Neural crest cell (in vitro differentiated cells): Measurements from ENCODE around the gene APBA2. TPM values are rescaled to one million over a fixed set of nuclear protein-coding genes. Genes with fewer than 3 reads are reported as not detected.
A peak's percentile ranks its signal among the peaks of the same experiment; 100 is the strongest.

Source experiments
- DNase-seq: peaks from one replicate; pipeline ENCODE4 v3.0.0; 2021; ENCODE audit warnings: low read depth, mixed read lengths, low spot score
- H3K27ac Mint-ChIP-seq: one replicate; pipeline ENCODE4 v1.8.0; 2021; ENCODE audit warnings: mild to moderate bottlenecking, mixed read lengths; ENCODE audit not compliant: unreplicated experiment
- H3K27me3 Mint-ChIP-seq: 2 replicates; pipeline ENCODE4 v1.8.0; 2021; ENCODE audit warnings: low read depth, mild to moderate bottlenecking, mixed read lengths
- H3K36me3 Mint-ChIP-seq: 2 replicates; pipeline ENCODE4 v1.8.0; 2021; ENCODE audit warnings: low read depth, mild to moderate bottlenecking, mixed read lengths
- H3K4me1 Mint-ChIP-seq: 2 replicates; pipeline ENCODE4 v1.8.0; 2021; ENCODE audit warnings: mixed read lengths
- H3K4me3 Mint-ChIP-seq: one replicate; pipeline ENCODE4 v1.8.0; 2021; ENCODE audit warnings: mild to moderate bottlenecking, mixed read lengths
- H3K9me3 Mint-ChIP-seq: 2 replicates; pipeline ENCODE4 v1.8.0; 2021; ENCODE audit warnings: mixed read lengths
- CTCF ChIP-seq: fragments of 200-600 bp; sonication (generic); conservative IDR thresholded peaks from 2 replicates; pipeline ENCODE4 v1.5.0; 2021; ENCODE audit warnings: antibody characterized with exemption, mild to moderate bottlenecking
- total RNA-seq: library from RNA; stranded (reverse); gene quantifications from 2 replicates; pipeline ENCODE4 v1.2.1, GENCODE V29; 2021

APBA2 gene
- total RNA-seq, 1 donor from 2014 or later, result 79.9 TPM

- no peaks in the 10 kb centered on the region for H3K27me3 Mint-ChIP-seq
- no peak for DNase-seq
- peaks cover 31% of the 10 kb centered on the region for H3K36me3 Mint-ChIP-seq
- H3K4me3 Mint-ChIP-seq, result no peak overlapping the region
- peaks cover 10% of the 10 kb centered on the region for H3K4me1 Mint-ChIP-seq
- H3K9me3 Mint-ChIP-seq, result peaks cover 4% of the 10 kb centered on the region
- no peak overlapping the region for H3K27ac Mint-ChIP-seq
- no peak for TF ChIP-seq CTCF
Observed at GRCh38 chr15:29032751-29033150, 147.0 kb downstream of the APBA2 start.

- H3K9me3 Mint-ChIP-seq, result peaks cover 4% of the 10 kb centered on the region
Observed at GRCh38 chr15:29034151-29034550, 148.4 kb downstream of the APBA2 start.

GRCh38 chr15:29034593-29035335 is 149.0 kb downstream of the APBA2 start:
- DNase-seq, result no peak
- Mint-ChIP-seq H3K9me3 (peaks cover 2% of the 10 kb centered on the region), H3K27ac (peak overlapping the region; percentile 57), H3K27me3 (no peaks in the 10 kb centered on the region), H3K4me3 (no peak overlapping the region), H3K36me3 (peaks cover 21% of the 10 kb centered on the region), H3K4me1 (peaks cover 21% of the 10 kb centered on the region)
- TF ChIP-seq CTCF, result no peak

More at GRCh38 chr15:29034151-29034550, 148.4 kb downstream of the APBA2 start:
- DNase-seq, result no peak
- Mint-ChIP-seq H3K36me3 (peaks cover 21% of the 10 kb centered on the region), H3K27ac (no peak overlapping the region), H3K4me1 (peaks cover 15% of the 10 kb centered on the region), H3K4me3 (no peak overlapping the region), H3K27me3 (no peaks in the 10 kb centered on the region)
- TF ChIP-seq CTCF, result no peak

- TF ChIP-seq CTCF, result no peak
- H3K27me3 Mint-ChIP-seq, result no peaks in the 10 kb centered on the region
- no peak for DNase-seq
- no peaks in the 10 kb centered on the region for H3K9me3 Mint-ChIP-seq
- peaks cover 29% of the 10 kb centered on the region for H3K4me1 Mint-ChIP-seq
- H3K27ac Mint-ChIP-seq, result no peak overlapping the region
- H3K4me3 Mint-ChIP-seq, result no peak overlapping the region
- H3K36me3 Mint-ChIP-seq, result peaks cover 19% of the 10 kb centered on the region
Observed at GRCh38 chr15:29035336-29036285, 149.8 kb downstream of the APBA2 start.

- peaks cover 49% of the 10 kb centered on the region for H3K4me1 Mint-ChIP-seq
- no peaks in the 10 kb centered on the region for H3K9me3 Mint-ChIP-seq
- H3K4me3 Mint-ChIP-seq, result no peak overlapping the region
- peak overlapping the region; percentile 27 for H3K27ac Mint-ChIP-seq
- no peak for DNase-seq
- no peak for TF ChIP-seq CTCF
- peaks cover 7% of the 10 kb centered on the region for H3K36me3 Mint-ChIP-seq
- H3K27me3 Mint-ChIP-seq, result no peaks in the 10 kb centered on the region
Observed at GRCh38 chr15:29037997-29038705, 152.4 kb downstream of the APBA2 start.
